Activated T-cell treated with anti-CD3 and anti-CD28 coated beads for 1 hour (primary cell): ENCODE data around the gene TMEM37.

ENCODE experiments used
- DNase-seq: peaks from one replicate; pipeline ENCODE4 v3.0.0-alpha.2; 2020; ENCODE audit warnings: low read depth

TMEM37 gene

DNA sequence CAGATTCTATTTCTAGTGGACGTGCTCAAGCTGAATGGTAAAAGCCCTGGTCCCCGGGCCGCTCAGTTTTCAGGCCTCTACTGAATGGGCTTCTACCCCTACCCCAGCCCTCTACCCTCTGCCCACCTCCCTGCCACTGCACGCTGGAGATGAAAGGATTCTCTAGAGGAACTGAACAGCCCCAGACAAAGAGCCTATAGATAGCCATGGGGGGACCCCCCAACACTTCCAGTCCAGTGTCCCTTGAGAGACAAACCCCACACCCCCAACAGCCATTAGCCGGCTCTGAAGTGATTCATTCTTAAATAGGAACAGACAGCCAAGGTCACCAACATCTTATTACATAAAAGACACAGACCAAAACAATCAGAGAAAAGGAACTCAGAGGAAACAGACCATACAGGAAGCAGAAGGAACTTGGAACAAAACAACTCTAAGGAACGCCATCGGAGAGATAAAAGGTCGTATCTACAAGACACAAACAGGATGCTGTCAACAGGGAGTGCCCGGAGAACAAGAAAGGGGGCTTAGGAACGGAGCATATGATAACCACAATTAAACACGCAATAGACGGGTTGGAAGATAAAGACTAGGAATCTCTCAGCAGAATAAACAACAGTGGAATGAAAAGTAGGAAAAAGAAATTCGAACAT is 23.5 kb downstream of the TMEM37 start:
- no peak for DNase-seq

DNA sequence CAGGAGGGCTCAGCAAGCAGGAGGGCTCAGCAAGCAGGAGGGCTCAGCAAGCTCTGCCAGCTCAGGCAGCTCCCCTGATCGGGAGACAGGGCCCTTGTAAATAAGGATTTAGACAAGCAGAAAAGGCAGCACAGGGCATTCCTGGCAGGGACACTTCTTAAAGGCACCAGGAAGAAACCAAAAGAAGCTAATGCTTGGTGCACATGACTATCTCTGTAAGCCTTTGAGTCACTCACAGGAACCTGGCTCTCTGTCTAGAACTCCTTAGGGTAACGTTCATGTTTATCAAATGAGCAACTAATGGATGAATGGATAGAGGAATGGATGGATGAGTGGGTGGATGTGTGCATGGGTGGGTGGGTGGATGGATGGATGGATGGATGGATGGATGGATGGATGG is 28.4 kb downstream of the TMEM37 start:
- no peak for DNase-seq

DNA sequence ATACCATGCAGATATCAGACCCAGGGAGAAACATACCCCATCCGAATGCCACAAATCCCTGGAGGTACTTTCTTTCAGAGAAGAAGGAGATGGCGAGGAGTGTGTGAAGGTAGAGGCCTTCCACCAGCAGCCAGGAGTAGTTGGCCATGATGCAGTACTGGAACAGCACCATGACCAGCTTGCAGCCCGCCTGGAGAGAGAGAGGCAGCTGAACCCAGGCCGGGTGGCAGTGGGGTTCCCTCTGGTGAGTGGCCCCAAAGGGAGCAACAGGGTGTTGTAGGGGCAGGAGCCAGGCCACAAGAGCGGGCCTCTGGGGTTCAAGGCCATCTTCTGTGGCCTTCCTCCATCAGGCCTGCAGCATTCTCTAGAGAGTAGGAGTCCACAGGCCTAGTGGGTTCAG is 30.2 kb downstream of the TMEM37 start:
- DNase-seq = no peak

DNA sequence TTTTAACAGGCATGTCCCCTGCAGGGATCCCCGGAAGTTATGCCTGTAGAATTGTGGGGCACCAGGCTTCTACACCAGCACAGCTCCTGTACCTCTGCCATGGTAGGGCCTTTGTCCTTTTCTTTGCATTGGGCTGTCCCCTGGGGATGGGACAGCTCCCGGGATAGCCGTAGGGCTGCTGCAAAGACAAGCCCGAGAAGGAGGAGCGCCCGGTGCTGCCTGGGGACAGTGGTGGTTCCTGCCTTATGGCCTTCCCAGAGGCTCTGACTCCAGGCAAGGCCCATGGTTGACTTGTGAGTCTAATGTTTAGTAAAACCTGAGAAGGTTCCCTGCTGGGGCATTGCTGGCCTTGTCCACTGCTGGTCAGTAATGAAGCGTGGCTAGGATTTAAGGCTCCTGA is 30.9 kb downstream of the TMEM37 start:
- DNase-seq = no peak

DNA sequence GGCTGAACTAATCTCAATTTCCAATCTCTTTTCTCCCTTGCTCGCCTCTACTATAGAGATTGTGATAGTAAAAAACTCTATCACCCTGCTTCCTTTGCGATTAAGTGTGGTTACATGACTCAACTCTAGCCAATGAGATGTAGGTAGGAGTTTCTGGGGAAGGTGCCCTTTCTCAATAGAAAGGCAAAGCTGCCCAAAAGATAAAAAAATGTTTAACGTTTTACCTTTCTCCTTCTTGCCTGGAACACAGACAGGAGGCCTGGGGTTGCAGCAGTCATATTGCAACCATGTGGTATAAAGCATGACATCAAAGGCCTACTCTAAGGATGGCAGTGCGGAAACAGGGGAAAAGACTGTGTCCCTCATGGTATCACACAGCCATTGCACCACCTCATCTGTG is 31.5 kb downstream of the TMEM37 start:
- no peak for DNase-seq

DNA sequence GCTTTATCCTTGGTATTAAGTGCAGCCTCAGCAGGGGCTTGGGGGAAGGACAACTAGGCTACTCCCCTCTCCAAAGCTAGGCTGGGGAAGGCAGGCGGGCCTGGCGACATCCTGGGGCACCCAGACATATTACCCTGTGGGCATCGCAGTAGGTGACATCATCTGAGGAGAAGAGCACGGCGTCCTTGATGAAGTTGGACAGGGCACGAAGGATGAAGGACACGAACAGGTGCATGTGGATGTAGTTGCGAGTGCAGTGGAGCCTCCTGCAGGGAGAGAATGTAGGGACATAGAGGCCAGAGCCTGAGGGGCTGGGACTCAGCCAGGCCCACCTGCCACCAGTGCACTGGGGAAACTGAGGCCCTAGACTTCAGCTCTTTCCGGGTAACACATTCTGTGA is 32.3 kb downstream of the TMEM37 start:
- DNase-seq = no peak

DNA sequence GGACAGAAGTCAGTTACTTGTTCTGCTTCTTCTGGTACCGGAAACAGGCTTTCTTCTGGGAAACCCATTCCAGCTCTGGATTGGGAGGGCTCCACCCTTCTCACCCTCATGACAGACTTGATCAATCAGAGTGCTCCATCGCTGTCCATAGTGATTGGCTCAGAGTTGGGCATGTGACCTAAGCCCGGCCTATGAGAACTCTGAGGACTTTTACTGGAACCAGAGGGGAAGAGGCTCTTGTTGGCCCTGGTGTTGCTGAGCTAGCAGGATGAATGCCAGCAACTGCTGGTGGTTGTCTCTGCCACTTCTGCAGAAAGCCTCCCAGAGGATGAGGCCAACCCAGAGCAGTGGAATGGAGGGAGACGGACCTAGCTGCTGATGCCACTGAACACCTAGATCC is 33.3 kb downstream of the TMEM37 start:
- no peak for DNase-seq

DNA sequence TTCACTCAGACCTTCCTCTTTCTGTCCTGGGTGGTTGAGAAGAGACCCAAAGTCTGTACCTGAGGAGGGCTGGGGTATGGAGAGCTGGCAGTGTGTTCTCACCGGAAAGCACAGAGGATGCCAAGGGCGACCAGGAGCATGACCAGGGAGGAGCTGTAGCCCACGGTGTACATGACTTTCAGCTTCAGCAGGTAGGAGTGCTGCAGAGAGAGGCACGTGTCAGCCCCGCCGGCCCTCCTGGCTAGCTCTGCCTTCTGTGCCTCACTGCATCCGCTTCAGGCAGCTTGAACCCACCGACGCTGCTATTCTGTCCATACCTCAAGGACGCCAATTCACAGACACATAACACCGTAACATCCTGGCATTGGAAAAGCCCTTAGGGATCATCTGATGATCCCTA is 34.0 kb downstream of the TMEM37 start:
- no peak for DNase-seq

DNA sequence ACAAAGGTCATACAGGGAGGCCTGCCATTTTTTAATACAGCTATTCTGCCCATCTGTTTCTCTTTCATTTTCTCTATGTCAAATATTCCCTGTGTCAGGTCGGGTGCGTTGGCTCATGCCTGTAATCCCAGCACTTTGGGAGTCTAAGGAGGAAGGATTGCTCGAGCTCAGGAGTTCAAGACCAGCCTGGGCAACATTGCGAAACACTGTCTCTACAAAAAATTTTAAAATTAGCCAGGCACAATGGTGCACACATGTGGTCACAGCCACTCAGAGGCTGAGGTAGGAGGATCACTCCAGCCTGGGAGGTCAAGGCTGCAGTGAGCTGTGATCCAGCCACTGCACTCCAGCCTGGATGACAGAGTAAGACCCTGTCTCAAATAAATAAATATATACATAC is 34.7 kb downstream of the TMEM37 start:
- no peak for DNase-seq

DNA sequence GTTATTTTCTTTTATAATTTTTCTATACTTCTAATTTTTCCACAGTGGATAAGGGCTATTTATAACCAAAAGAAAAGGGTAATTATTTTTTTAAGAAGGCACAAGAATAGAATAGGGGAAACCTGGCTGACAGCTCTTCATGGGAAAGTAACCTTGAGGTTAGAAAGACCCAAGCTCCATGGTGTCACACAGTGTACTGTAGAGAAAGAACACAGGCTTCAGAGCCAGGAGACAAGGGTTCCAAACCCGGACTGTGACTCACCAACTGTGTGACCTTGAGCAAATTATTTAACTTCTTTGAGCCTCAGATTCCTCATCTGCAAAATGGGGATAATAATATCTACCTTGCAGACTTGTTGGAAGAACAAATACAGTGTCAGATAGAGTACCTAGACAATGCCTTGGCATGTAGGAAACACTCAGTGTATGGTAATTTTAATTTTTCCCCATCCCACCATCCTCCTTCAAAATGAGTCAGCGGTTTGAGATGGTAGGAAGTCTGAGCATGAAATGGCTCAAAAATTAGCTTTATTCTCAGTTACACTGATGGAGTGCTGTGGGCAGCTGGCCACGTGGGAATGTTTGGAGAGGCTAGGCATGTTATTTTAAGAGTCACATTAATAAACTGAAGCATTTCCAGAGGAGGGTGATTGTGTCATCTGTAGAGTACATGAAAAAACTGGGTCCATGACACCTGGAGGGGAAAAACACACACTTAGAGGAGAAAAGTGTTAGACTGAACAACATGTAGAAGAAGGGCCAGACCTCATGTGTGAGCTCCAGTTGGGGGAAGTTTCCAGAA is 36.7 kb downstream of the TMEM37 start:
- DNase-seq = no peak

DNA sequence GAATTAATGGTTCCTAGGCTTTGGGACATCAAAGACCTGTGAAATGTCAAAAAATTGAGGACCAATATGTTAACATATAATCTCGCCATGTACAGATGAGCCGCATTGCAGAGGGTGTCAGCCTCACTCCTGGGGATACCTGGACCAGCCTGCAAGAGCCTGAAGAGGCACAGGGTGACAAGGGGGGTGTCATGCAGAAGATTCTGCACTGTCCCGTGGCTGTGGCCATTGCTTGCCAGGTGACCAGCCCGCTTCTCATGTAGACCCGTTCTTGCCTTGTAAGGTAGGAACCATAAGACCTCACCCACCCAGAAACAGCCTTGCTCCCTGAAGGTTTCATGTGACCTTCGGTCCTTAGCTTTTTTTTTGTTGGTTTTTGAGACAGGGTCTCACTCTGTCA is 37.5 kb downstream of the TMEM37 start:
- no peak for DNase-seq

DNA sequence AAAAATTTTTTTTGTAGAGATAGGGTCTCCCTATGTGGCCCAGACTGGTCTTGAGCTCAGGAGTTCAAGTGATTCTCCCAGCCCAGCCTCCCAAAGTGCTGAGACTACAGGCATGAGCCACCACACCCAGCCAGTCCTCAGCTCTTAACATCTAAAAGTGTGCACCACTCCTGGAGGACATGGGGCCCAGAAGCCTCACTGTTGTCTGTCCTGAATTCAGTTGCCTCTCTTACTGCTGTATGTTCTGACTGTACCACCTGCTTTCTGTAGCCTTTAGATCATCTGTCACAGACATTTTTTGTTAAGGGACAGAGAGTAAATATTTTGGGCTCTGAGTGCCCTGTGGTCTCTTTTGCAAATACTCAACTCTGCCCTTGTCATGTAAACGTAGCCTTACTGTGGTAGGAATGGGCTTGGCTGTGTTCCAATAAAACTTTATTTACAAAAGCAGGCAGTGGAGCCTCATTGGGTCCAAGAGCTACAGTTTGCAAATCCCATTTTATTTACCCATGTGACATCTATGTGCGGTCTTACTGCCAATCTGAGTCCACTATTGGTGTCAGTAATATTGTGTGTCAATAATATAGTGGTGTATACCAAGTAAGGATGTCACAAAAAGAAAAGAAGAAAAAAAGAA is 38.1 kb downstream of the TMEM37 start:
- no peak for DNase-seq

DNA sequence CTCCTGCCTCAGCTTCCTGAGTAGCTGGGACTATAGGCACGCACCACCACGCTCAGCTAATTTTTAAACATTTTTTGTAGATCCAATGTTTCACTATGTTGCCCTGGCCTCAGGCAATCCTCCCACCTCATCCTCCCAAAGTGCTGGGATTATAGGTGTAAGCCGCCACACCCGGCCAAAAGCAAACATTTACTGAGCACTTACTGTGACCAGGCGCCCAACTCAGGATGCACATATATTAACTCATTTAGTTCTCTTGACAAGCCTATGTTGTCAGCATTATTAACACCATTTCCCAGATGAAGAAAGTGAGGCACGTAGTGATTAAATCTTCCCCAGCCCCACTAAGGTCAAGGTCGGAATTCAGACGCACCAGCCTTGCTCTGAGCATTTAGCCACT is 41.1 kb downstream of the TMEM37 start:
- DNase-seq = no peak

DNA sequence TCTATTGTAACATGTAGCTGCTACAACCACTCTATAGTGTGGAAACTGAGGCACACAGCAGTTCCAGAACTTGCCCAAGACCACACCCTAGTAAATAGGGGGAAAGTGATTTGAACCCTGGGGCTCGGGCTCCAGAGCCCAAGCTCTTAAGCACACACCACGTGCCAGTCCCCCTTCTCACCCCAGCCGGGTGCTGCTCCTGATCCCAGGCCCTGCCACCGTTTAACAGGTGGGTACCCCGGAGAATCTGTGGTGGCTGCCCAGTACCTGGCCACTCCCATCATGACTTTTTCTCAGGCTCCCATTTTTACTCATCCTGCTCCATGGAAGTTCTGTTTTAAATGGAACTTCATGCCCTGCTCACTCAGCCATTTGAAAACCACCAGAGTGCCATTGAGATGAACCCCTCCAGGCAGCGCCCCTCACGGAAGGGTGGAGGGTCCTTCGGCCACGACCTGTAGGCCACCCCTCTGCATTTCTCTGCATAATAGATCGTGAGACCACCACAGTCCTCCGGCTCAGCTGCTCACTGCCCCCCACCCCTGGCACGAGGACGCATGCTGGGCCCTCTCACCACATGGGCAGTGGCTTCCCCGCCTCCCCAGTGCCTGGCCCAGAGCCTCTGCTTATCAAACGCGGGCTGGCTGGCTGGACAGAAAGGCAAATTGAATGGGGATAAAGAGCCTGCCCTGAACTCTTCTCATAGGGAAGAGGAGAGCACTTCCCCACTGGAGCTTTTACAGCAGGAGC is 42.1 kb downstream of the TMEM37 start:
- DNase-seq = no peak

DNA sequence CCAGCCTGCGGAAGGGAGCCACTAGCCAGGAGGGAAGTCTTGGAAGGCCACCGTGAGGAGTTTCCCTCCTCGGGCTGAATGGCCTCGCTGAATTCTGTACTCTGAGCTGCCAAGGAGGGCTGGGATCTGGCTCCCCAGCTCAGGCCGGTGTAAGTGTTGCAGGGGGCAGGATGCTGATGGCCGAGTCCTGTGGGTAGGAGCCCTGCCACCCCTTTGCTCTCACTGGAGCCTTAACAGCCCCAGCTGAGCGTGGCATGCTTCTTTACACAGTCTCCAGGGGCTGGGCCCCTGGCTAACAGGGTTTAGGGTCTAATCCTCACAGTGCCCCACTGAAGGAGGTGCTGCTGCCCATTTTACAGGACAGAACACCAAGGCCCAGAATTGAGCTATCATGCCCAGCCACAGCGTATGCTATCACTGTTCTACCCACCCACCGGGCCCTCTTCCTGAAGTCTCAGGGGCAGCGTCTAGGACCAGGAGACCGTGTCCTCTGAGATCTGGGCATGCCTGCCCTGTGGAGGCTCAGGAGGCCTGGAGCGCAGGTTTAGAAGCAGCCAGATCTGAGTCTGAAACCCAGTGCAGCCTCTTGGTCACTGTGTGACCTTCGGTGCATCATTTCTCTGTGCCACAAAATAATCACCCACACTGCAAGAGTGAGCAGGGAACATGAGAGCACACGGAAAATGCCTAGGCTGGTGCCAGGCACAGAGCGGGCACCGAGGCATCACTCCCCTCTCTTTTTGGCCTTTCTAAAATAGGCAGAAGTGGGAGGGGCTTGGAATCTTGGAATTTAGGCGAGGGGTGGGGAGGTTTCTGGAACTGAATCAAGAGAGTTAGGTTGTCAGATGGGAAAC is 42.9 kb downstream of the TMEM37 start:
- DNase-seq = no peak

DNA sequence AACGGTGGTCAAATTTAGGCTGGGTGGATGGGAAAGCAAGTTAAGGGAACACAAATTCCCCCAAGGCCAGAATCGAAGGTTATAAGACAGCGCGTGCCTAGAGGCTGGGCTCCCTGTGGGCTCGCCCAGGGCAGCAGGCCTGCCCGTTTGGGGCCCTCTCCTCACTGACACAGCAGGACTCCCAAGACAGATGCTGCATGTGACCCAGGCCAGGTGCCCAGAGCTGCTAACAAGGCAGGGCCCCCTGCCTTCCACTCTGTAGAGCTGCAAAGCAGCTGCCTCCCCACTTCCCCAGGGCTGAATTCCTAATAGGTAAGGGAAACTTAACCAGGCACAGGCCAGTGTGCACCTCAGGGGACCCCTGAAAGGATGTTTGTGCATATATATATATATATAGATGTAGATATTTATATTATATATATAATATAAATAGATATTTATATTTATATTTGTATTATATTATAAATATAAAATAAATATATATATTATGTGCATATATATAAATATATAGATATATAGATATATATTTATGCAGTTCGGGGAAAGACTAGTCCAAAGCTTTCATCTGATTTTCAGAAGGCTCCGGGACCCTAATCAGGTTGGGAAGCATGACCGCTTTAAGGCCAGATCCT is 43.7 kb downstream of the TMEM37 start:
- DNase-seq = no peak

DNA sequence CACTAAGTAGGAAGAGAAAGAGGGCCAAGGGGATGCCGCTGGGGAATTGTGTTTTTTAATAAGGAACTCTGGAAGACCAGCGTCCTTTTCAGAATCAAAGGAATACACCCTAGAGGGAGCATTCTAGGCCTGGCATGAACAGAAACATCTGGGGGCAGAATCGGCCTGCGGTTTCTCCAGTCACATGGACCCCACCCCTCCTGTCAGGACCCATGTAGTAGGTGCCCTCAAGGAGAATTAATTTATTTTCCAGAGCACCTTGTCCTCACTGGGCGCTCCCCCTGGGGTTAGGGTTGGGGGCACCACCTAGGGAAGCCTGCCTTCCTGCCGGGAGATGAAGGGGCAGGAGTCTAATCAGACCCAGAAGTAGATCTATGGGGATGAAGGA is 44.2 kb downstream of the TMEM37 start:
- no peak for DNase-seq

DNA sequence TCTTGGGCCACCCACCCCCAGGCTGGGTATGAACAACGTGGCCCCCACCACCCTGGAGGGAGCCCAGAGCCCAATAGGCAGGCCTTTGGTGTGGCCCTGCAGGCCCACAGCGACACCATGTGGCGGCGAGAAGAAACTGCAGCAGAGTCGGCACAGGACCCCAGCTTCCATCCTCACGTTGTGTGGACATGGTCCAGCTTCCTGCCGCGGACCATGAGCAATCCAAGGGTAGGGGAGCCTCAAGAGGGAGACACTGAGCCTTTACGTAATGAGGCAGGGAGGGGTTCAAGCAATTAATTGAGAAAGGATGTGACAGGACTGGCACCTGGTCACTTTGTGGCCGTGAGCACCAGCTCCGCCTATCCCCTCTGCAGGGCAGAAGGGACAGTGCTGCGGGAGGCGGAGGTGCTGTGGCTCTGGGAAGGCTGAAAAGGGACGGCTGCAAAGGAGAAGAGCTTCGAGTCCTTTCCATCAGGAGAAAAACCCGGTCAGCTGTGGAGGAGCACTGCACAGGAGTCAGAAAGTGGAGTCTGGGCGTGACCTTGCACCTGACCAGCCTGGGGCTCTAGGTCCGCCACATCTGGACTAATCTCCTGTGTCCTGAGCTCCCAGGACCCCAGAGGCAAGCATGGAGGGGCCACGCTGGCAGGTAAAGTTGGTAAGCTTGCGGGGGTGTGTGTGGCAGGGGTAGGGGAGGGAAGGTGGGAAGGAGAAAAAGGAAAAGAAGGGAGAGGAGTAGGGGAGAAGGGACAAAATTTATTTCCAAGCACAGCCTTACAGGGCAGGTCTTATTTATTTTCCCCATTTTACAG is 44.9 kb downstream of the TMEM37 start:
- peak; percentile 14 for DNase-seq

DNA sequence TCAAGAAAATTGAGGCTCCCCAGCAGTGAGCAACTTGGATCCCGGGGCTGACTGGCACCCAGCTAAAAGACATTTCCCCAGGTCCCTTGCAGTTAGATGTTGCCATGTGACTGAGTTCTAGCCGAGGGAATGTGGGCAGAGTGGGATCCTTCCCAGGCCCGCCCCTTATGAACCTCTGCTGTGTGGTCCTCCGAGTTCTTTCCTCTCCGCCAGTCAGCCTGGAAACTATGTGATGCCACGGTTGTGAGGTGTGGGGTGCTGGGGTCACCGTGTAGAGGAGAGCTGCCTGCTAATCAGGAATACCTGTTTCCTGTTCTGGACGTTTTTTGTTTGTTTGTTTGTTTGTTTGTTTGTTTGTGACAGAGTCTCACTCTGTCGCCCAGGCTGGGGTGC is 45.5 kb downstream of the TMEM37 start:
- no peak for DNase-seq

DNA sequence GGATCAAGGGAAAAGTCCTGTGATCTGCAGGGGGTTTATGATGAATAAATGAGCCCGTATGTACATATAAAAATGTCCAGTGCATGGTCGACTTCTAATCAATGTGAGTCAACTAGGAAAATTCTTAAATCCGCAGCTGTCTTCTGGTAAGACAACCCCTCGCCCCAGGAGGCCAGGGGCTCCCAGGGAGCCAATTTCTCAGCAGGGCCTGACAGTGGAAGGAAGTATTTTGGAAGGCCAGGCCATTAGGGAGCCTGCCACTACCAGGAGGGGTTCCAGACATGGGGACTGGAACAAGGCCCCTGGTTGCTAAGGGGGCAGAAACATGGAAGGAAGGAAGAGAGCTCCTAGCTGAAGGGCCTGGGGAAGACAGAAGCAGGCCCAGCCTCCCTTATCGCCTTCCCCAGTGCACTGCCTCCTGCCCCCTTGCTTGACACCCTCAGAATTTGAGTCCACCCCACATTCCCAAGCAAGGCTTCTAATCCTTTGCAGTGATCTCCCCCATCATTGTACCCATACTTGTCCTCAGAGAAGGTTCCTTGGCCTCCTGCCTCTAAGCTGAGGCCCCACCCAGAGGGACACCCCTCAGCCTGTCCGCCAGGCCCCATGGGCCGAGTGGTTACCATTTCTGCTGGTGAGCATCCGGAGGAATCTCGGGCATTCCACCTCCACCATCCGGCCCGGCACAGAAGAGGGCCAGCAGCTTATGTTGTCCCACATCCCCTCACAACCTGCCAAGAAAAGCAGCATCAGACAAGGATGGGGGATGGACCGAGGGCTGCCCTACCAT is 46.7 kb downstream of the TMEM37 start:
- no peak for DNase-seq
